Adrenal gland (tissue), 12 donors: ENCODE results near the gene CAMKMT. TPM values are rescaled to one million over a fixed set of nuclear protein-coding genes. Genes with fewer than 3 reads are reported as not detected.

Source experiments
- DNase-seq, 7 donors: peaks; one replicate each; pipeline ENCODE4 v3.0.0-alpha.2; 2019 to 2020
- H3K27ac ChIP-seq, 5 donors: fragments of 200-600 bp; sonication (generic) in 4 of 5; 1 replicate in 3 of 5; 2 replicates in 2 of 5; pipeline versions ENCODE4 v1.5.1 to v1.8.0; 2016 to 2020; ENCODE audit warnings: mild to moderate bottlenecking in 1 of 5
- H3K27me3 ChIP-seq: fragments of 200-600 bp; 2 replicates; pipeline ENCODE4 v1.8.0; 2021
- H3K36me3 ChIP-seq, 2 donors: fragments of 200-600 bp; replicated peaks in 1 of 2; 1 replicate in 1 of 2; 2 replicates in 1 of 2; pipeline versions ENCODE4 v1.5.1 to v1.8.0; 2018 to 2022
- H3K4me1 ChIP-seq, 2 donors: fragments of 200-600 bp; replicated peaks in 1 of 2; 1 replicate in 1 of 2; 2 replicates in 1 of 2; pipeline versions ENCODE4 v1.5.1 to v1.8.0; 2018 to 2021
- H3K4me3 ChIP-seq, 4 donors: fragments of 200-600 bp; sonication (generic) in 3 of 4; one replicate each; pipeline ENCODE4 v1.5.1; 2016 to 2018
- H3K9me3 ChIP-seq, 3 donors: fragments of 200-600 bp; sonication (generic) in 1 of 3; replicated peaks in 1 of 3; 1 replicate in 2 of 3; 2 replicates in 1 of 3; pipeline versions ENCODE4 v1.5.1 to v1.8.0; 2016 to 2021
- POLR2A ChIP-seq, 2 donors: fragments of 450-650 bp; IDR thresholded peaks; one replicate each; pipeline ENCODE4 v1.6.1; 2017; ENCODE audit warnings: antibody characterized with exemption in 2 of 2, mild to moderate bottlenecking in 2 of 2, moderate library complexity in 1 of 2
- WGBS, 4 donors: extraction: QIAGEN DNeasy Blood & Tissue Kit in 2 of 4; methylation state at CpG; one replicate each; pipeline versions ENCODE4 v1.1.5 to v1.1.7; 2013 to 2017; 5-methylcytosine and 5-hydroxymethylcytosine counted together
- intact Hi-C, 2 donors: fragments of 100-400 bp; cut with DNase I; formaldehyde crosslinking; loops; one replicate each; pipeline versions ENCODE4 v1.14.1 to v1.15.0; 2022 to 2023
- polyA plus RNA-seq, 3 donors: library from polyadenylated mRNA; stranded (reverse); fragments of 200-250 nt in 2 of 3; fragments of 350-450 nt in 1 of 3; fragmentation: Illumina TruSeq in 1 of 3; extraction: RNeasy Lipid Tissue Mini Kit (QIAGEN cat#74804) in 1 of 3; gene quantifications; one replicate each; pipeline ENCODE4 v1.2.3, GENCODE V29; 2013 to 2014
- total RNA-seq, 9 donors: library from RNA; depleted of rRNA in 4 of 9; stranded (reverse); fragments of >200 nt in 4 of 9; fragments of 120-200 nt in 1 of 9; fragmentation: NEBNext Ultra II Directional in 1 of 9; extraction: Animal tissue kit (Norgen Biotek cat#: 25700) in 1 of 9; gene quantifications; one replicate each; pipeline versions ENCODE4 v1.1.0 to v1.2.4, GENCODE V29; 2013 to 2023
- TF ChIP-seq, protein P1 (sequence below), 6 experiments: fragments of 450-650 bp in 4 of 6; fragments of 200-600 bp in 2 of 6; sonication (generic) in 1 of 6; IDR thresholded peaks; 1 replicate in 5 of 6; 2 replicates in 1 of 6; pipeline versions ENCODE4 v1.5.1 to v1.8.0; 2016 to 2021; ENCODE audit warnings: antibody characterized with exemption in 6 of 6, mild to moderate bottlenecking in 2 of 6, moderate library complexity in 1 of 6
- donor health status: healthy with polysubstance abuse.
- donor health status: Bipolar disorder and iron deficiency.
- donor health status: DM: yes; HTN: yes; CAD: no.
- donor health status: DM: no; HTN: no; CAD: no.
- donor health status: DM: no; HTN: no; CAD: no.
- donor health status: DM: yes; HTN: yes; CAD: no.

CAMKMT gene
- total and polyA plus RNA-seq, 12 donors: 2.6 to 14.0 (median 8.6) TPM

DNA sequence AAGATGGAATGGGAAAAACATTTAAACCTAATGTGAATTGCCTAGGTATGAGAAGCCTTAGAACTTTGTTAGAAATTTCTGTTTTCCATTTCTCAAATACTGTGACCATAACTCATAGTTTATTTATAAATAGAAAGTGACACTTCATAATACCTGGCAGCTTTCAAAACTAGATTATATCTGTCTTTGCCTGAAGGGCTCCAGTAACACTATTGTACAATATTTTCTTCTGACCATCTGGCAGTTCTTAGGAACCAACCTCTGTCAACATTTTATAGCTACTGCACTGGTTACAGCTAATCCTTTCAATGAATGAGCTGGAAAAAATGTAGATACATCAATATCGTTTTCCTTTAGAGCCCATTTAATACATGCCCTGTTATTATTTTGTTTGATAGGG lies 237.4 kb downstream of the CAMKMT start:
- H3K4me1 ChIP-seq: no peaks in the 10 kb centered on the region
- no peaks in the 10 kb centered on the region for H3K9me3 ChIP-seq
- no peak for DNase-seq
- H3K27ac ChIP-seq: no peak overlapping the region
- intact Hi-C loops: no loop called here
- no peaks in the 10 kb centered on the region for H3K36me3 ChIP-seq
- H3K4me3 ChIP-seq: no peak overlapping the region
- 42 to 87% (median 59%) methylated on average over 1 of the region's 1 CpG for WGBS, 4 donors
- TF ChIP-seq, protein P1, sequence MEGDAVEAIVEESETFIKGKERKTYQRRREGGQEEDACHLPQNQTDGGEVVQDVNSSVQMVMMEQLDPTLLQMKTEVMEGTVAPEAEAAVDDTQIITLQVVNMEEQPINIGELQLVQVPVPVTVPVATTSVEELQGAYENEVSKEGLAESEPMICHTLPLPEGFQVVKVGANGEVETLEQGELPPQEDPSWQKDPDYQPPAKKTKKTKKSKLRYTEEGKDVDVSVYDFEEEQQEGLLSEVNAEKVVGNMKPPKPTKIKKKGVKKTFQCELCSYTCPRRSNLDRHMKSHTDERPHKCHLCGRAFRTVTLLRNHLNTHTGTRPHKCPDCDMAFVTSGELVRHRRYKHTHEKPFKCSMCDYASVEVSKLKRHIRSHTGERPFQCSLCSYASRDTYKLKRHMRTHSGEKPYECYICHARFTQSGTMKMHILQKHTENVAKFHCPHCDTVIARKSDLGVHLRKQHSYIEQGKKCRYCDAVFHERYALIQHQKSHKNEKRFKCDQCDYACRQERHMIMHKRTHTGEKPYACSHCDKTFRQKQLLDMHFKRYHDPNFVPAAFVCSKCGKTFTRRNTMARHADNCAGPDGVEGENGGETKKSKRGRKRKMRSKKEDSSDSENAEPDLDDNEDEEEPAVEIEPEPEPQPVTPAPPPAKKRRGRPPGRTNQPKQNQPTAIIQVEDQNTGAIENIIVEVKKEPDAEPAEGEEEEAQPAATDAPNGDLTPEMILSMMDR (IDR thresholded peaks at IDR 0.05): no peak
- no peak for TF ChIP-seq POLR2A (IDR thresholded peaks at IDR 0.05)
- no peaks in the 10 kb centered on the region for H3K27me3 ChIP-seq

DNA sequence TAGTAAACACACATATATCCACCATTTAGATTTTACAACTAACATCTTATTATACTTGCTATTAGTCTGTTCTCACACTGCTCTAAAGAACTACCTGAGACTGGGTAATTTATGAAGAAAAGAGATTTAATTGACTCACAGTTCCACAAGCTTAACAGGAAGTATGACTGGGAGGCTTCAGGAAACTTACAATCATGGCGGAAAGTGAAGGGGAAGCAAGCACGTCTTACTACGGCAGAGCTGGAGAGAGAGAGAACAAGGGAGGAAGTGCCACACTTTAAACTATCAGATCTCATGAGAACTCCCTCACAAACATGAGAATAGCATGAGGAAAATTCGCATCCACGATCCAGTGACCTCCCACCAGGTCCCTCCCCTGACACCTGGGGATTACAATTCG lies 240.7 kb downstream of the CAMKMT start:
- no peaks in the 10 kb centered on the region for H3K27me3 ChIP-seq
- TF ChIP-seq POLR2A (IDR thresholded peaks at IDR 0.05): no peak
- TF ChIP-seq, protein P1 (IDR thresholded peaks at IDR 0.05): no peak
- WGBS, 4 donors: 83 to 91% (median 87%) methylated on average over 6 of the region's 6 CpGs
- H3K4me3 ChIP-seq: no peak overlapping the region
- intact Hi-C loops: no loop called here
- DNase-seq: no peak
- H3K27ac ChIP-seq: no peak overlapping the region
- no peaks in the 10 kb centered on the region for H3K36me3 ChIP-seq
- no peaks in the 10 kb centered on the region for H3K4me1 ChIP-seq
- no peaks in the 10 kb centered on the region for H3K9me3 ChIP-seq

DNA sequence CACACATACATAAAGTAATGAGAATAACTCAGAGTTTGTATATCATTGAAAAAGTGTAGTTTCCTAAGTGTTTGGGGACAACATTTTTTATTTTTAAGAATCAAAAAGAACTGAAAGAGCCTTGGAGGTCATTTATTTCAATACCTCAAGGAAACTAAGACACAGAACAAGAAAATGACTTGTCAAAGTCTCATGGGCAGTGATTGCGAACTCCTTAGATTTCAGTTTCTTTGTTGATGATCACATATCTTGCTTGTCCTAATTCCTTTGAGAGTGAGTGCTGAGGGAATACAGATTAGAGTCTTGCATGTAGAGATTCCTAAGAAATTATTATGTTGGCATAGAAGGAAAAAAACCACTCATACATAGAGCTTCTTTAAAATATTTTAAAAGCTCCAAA lies 243.8 kb downstream of the CAMKMT start:
- TF ChIP-seq POLR2A (IDR thresholded peaks at IDR 0.05): no peak
- TF ChIP-seq, protein P1 (IDR thresholded peaks at IDR 0.05): no peak
- WGBS, 4 donors: 0 to 100% (median 90%) methylated on average over 1 of the region's 1 CpG
- Histone ChIP-seq H3K27ac (no peak overlapping the region), H3K27me3 (no peaks in the 10 kb centered on the region), H3K9me3 (no peaks in the 10 kb centered on the region), H3K4me1 (no peaks in the 10 kb centered on the region), H3K4me3 (no peak overlapping the region), H3K36me3 (no peaks in the 10 kb centered on the region)
- intact Hi-C loops: no loop called here
- no peak for DNase-seq

- Histone ChIP-seq H3K4me3 (no peak overlapping the region), H3K9me3 (no peaks in the 10 kb centered on the region), H3K27me3 (no peaks in the 10 kb centered on the region), H3K27ac (no peak overlapping the region), H3K36me3 (no peaks in the 10 kb centered on the region), H3K4me1 (no peaks in the 10 kb centered on the region)
- intact Hi-C loops: no loop called here
- no peak for DNase-seq
- WGBS, 4 donors: 73 to 85% (median 82%) methylated on average over 1 of the region's 1 CpG
- TF ChIP-seq POLR2A (IDR thresholded peaks at IDR 0.05): no peak
- TF ChIP-seq, protein P1 (IDR thresholded peaks at IDR 0.05): no peak
Observed at GRCh38 chr2:44612276-44612675, 250.5 kb downstream of the CAMKMT start.
